ENCODE results near the gene CELSR2.

CELSR2 gene

DNA sequence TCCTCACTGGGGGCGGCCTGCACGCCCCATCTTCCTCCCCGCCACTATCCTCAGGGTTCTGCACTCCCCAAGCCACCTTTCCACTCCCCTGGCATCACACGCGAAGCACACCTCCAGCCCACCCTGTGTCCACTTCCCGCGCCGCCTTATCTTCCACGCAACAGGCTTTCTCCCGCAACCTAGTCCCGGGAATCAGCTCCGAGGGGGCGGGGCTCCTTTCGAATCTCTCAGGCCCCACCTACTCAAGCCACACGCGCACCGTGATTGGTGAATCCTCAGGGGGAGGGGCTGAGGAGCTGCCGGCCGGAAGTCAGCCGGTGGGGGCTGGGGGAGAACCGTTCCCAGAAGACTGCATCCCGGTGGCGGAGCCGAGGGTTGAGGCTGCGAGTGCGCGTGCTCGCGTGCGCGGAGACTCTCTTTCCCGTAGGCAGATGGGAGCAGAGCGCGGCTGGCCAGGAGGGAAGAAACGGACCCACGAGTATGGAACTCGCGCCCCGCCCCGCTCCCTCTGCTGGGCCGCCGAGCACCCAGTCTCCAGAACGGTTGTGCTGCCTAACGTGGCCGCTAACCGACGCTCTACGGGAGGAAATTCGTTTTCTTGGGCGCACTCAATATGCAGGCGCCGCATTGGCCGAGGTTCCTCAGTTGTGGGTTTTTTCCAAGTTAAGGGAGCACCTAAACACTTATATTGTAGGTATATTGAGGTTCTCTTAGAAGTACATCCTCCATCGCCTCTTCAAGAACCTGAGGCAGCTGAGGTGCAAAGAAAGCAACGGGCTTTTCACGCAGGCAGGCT is 33.8 kb downstream of the CELSR2 start, which contains the start of gene PSRC1 (continued):
- TF ChIP-seq, protein P1, sequence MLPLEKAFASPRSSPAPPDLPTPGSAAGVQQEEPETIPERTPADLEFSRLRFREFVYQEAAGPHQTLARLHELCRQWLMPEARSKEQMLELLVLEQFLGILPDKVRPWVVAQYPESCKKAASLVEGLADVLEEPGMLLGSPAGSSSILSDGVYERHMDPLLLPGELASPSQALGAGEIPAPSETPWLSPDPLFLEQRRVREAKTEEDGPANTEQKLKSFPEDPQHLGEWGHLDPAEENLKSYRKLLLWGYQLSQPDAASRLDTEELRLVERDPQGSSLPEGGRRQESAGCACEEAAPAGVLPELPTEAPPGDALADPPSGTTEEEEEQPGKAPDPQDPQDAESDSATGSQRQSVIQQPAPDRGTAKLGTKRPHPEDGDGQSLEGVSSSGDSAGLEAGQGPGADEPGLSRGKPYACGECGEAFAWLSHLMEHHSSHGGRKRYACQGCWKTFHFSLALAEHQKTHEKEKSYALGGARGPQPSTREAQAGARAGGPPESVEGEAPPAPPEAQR (tag by site-specific recombination; IDR thresholded peaks at IDR 0.05) = no peak
- no peak for TF ChIP-seq RBAK (tag by site-specific recombination; IDR thresholded peaks at IDR 0.05)
- TF ChIP-seq ZBTB8A (tag by site-specific recombination; IDR thresholded peaks at IDR 0.05) = peak; percentile 33; the same call in 1 of the 2 replicates
- peak; percentile 66; the same call in 1 of the 2 replicates for TF ChIP-seq EGR2 (tag by site-specific recombination; IDR thresholded peaks at IDR 0.05; ENCODE audit: low read depth)
- TF ChIP-seq HOXC10 (CRISPR knock-in tag; IDR thresholded peaks at IDR 0.05) = no peak
- TF ChIP-seq ZNF792 (tag by site-specific recombination; IDR thresholded peaks at IDR 0.05) = no peak
- TF ChIP-seq ZNF302 (tag by site-specific recombination; IDR thresholded peaks at IDR 0.05; ENCODE audit: low read depth) = no peak
- TF ChIP-seq, protein P2, sequence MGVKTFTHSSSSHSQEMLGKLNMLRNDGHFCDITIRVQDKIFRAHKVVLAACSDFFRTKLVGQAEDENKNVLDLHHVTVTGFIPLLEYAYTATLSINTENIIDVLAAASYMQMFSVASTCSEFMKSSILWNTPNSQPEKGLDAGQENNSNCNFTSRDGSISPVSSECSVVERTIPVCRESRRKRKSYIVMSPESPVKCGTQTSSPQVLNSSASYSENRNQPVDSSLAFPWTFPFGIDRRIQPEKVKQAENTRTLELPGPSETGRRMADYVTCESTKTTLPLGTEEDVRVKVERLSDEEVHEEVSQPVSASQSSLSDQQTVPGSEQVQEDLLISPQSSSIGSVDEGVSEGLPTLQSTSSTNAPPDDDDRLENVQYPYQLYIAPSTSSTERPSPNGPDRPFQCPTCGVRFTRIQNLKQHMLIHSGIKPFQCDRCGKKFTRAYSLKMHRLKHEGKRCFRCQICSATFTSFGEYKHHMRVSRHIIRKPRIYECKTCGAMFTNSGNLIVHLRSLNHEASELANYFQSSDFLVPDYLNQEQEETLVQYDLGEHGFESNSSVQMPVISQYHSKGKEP (tag by site-specific recombination; IDR thresholded peaks at IDR 0.05) = no peak
- no peak for TF ChIP-seq GLI4 (tag by site-specific recombination; IDR thresholded peaks at IDR 0.05)
- peak; percentile 73; the same call in 1 of the 2 replicates for TF ChIP-seq ZSCAN30 (tag by site-specific recombination; IDR thresholded peaks at IDR 0.05)
- TF ChIP-seq ZNF664 (tag by site-specific recombination; IDR thresholded peaks at IDR 0.05) = no peak
- 0 out of 2 replicates have a peak, but pooled peaks have one; percentile 52 for TF ChIP-seq KLF10 (tag by site-specific recombination; IDR thresholded peaks at IDR 0.05)
- peak; percentile 67 for TF ChIP-seq ZNF501 (tag by site-specific recombination; IDR thresholded peaks at IDR 0.05)
- TF ChIP-seq, protein P3, sequence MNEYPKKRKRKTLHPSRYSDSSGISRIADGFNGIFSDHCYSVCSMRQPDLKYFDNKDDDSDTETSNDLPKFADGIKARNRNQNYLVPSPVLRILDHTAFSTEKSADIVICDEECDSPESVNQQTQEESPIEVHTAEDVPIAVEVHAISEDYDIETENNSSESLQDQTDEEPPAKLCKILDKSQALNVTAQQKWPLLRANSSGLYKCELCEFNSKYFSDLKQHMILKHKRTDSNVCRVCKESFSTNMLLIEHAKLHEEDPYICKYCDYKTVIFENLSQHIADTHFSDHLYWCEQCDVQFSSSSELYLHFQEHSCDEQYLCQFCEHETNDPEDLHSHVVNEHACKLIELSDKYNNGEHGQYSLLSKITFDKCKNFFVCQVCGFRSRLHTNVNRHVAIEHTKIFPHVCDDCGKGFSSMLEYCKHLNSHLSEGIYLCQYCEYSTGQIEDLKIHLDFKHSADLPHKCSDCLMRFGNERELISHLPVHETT (tag by site-specific recombination; IDR thresholded peaks at IDR 0.05) = peak; percentile 9; the same call in 1 of the 2 replicates
- TF ChIP-seq, protein P4, sequence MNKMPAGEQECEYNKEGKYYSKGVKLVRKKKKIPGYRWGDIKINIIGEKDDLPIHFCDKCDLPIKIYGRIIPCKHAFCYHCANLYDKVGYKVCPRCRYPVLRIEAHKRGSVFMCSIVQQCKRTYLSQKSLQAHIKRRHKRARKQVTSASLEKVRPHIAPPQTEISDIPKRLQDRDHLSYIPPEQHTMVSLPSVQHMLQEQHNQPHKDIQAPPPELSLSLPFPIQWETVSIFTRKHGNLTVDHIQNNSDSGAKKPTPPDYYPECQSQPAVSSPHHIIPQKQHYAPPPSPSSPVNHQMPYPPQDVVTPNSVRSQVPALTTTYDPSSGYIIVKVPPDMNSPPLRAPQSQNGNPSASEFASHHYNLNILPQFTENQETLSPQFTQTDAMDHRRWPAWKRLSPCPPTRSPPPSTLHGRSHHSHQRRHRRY (tag by site-specific recombination; IDR thresholded peaks at IDR 0.05) = no peak
- no peak for TF ChIP-seq SETDB1 (IDR thresholded peaks at IDR 0.05; ENCODE audit: insufficient read length, low read length)
- peak; percentile 100 for TF ChIP-seq ZBTB20 (tag by site-specific recombination; IDR thresholded peaks at IDR 0.05)
- TF ChIP-seq, protein P5, sequence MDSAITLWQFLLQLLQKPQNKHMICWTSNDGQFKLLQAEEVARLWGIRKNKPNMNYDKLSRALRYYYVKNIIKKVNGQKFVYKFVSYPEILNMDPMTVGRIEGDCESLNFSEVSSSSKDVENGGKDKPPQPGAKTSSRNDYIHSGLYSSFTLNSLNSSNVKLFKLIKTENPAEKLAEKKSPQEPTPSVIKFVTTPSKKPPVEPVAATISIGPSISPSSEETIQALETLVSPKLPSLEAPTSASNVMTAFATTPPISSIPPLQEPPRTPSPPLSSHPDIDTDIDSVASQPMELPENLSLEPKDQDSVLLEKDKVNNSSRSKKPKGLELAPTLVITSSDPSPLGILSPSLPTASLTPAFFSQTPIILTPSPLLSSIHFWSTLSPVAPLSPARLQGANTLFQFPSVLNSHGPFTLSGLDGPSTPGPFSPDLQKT (IDR thresholded peaks at IDR 0.05; ENCODE audit: borderline replicate concordance, low read depth, low read length) = peak; percentile 94
- no peak for TF ChIP-seq ZNF169 (tag by site-specific recombination; IDR thresholded peaks at IDR 0.05)
- TF ChIP-seq ZNF184 (tag by site-specific recombination; IDR thresholded peaks at IDR 0.05) = no peak
- no peak for TF ChIP-seq ZNF157 (tag by site-specific recombination; IDR thresholded peaks at IDR 0.05)
- TF ChIP-seq, protein P6, sequence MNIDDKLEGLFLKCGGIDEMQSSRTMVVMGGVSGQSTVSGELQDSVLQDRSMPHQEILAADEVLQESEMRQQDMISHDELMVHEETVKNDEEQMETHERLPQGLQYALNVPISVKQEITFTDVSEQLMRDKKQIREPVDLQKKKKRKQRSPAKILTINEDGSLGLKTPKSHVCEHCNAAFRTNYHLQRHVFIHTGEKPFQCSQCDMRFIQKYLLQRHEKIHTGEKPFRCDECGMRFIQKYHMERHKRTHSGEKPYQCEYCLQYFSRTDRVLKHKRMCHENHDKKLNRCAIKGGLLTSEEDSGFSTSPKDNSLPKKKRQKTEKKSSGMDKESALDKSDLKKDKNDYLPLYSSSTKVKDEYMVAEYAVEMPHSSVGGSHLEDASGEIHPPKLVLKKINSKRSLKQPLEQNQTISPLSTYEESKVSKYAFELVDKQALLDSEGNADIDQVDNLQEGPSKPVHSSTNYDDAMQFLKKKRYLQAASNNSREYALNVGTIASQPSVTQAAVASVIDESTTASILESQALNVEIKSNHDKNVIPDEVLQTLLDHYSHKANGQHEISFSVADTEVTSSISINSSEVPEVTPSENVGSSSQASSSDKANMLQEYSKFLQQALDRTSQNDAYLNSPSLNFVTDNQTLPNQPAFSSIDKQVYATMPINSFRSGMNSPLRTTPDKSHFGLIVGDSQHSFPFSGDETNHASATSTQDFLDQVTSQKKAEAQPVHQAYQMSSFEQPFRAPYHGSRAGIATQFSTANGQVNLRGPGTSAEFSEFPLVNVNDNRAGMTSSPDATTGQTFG (tag by site-specific recombination; IDR thresholded peaks at IDR 0.05; ENCODE audit: borderline replicate concordance) = no peak
- TF ChIP-seq SALL2 (tag by site-specific recombination; IDR thresholded peaks at IDR 0.05; ENCODE audit: borderline replicate concordance) = no peak
- peak; percentile 28; the same call in 1 of the 2 replicates for TF ChIP-seq ZNF394 (tag by site-specific recombination; IDR thresholded peaks at IDR 0.05; ENCODE audit: borderline replicate concordance)
- TF ChIP-seq SP2 (tag by site-specific recombination; IDR thresholded peaks at IDR 0.05) = peak; percentile 92
- TF ChIP-seq ZNF558 (tag by site-specific recombination; IDR thresholded peaks at IDR 0.05) = no peak
- TF ChIP-seq ZSCAN23 (tag by site-specific recombination; IDR thresholded peaks at IDR 0.05) = no peak
- TF ChIP-seq, protein P7, sequence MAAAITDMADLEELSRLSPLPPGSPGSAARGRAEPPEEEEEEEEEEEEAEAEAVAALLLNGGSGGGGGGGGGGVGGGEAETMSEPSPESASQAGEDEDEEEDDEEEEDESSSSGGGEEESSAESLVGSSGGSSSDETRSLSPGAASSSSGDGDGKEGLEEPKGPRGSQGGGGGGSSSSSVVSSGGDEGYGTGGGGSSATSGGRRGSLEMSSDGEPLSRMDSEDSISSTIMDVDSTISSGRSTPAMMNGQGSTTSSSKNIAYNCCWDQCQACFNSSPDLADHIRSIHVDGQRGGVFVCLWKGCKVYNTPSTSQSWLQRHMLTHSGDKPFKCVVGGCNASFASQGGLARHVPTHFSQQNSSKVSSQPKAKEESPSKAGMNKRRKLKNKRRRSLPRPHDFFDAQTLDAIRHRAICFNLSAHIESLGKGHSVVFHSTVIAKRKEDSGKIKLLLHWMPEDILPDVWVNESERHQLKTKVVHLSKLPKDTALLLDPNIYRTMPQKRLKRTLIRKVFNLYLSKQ (tag by site-specific recombination; IDR thresholded peaks at IDR 0.05; ENCODE audit: borderline replicate concordance) = no peak
